ENCODE results near the gene ECE1.

DNA sequence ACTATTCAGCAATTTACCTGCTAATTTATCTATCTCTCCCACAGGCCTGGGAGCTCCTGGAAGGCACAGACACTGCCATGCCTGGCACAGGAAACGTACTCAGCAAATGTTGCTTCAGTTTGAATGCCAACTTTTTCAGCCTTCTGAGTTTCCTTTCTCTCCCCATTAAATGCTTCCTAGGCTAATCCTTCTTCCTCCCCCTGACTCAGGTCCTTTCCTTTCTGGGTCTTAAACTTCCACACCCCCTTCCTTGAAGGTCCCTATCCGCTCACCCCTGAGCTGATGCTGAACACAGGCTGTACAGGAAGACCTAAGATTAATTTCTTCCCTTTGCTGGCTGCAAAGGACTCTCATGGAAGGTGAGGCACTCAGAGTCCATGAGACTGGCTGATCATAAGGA lies 40.3 kb upstream of the ECE1 start:
- TF ChIP-seq, protein P1, sequence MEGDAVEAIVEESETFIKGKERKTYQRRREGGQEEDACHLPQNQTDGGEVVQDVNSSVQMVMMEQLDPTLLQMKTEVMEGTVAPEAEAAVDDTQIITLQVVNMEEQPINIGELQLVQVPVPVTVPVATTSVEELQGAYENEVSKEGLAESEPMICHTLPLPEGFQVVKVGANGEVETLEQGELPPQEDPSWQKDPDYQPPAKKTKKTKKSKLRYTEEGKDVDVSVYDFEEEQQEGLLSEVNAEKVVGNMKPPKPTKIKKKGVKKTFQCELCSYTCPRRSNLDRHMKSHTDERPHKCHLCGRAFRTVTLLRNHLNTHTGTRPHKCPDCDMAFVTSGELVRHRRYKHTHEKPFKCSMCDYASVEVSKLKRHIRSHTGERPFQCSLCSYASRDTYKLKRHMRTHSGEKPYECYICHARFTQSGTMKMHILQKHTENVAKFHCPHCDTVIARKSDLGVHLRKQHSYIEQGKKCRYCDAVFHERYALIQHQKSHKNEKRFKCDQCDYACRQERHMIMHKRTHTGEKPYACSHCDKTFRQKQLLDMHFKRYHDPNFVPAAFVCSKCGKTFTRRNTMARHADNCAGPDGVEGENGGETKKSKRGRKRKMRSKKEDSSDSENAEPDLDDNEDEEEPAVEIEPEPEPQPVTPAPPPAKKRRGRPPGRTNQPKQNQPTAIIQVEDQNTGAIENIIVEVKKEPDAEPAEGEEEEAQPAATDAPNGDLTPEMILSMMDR (IDR thresholded peaks at IDR 0.05), result no peak
- TF ChIP-seq POLR2A (IDR thresholded peaks at IDR 0.05), result no peak
